Measurements from ENCODE around the gene WNT9A. TPM values are rescaled to one million over a fixed set of nuclear protein-coding genes. Genes with fewer than 3 reads are reported as not detected.
A peak's percentile ranks its signal among the peaks of the same experiment; 100 is the strongest.

The WNT9A gene
- total RNA-seq, 1 experiment from 2014 or later, result 1.5 TPM

DNA sequence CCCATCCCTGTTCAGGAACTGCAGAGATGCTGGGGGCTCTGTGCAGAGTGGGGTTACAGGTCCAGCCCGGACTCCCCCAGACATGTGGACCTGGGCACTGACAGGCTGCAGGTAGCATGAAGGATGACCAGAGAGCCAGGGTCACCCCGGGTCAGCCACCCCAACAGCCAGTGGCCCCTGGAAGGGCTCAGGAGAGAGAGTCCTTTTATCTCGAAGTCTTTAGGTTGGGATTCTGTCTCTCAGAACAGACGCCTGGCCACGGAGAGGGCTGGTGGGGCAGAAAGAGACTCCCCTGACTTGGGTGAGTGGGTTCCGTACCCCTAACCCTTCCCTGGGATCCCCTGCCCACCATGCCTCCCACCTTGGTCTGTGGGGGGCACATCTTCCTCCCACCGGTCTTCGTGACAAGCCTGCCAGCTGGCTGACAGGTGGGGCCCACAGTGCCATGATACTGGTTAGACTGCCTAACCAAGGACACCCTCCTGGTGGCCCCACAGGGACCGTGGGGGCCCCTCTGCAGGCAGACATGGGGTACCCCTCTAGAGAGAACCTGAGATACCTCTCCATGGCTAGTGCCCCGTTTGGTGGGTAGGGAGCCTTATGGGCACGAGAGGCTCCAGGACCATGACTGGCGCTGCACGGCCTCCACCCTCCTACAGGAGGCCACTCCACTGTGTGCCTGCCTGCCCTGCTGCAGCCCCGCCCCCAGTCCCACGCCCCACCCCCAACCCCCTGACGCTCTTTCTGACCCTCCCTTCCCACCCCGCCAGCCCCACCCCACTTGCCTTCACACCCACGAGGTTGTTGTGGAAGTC lies 24.2 kb downstream of the WNT9A start (continued):
- TF ChIP-seq, protein P1, sequence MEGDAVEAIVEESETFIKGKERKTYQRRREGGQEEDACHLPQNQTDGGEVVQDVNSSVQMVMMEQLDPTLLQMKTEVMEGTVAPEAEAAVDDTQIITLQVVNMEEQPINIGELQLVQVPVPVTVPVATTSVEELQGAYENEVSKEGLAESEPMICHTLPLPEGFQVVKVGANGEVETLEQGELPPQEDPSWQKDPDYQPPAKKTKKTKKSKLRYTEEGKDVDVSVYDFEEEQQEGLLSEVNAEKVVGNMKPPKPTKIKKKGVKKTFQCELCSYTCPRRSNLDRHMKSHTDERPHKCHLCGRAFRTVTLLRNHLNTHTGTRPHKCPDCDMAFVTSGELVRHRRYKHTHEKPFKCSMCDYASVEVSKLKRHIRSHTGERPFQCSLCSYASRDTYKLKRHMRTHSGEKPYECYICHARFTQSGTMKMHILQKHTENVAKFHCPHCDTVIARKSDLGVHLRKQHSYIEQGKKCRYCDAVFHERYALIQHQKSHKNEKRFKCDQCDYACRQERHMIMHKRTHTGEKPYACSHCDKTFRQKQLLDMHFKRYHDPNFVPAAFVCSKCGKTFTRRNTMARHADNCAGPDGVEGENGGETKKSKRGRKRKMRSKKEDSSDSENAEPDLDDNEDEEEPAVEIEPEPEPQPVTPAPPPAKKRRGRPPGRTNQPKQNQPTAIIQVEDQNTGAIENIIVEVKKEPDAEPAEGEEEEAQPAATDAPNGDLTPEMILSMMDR (IDR thresholded peaks at IDR 0.05), result no peak
- TF ChIP-seq, protein P2, sequence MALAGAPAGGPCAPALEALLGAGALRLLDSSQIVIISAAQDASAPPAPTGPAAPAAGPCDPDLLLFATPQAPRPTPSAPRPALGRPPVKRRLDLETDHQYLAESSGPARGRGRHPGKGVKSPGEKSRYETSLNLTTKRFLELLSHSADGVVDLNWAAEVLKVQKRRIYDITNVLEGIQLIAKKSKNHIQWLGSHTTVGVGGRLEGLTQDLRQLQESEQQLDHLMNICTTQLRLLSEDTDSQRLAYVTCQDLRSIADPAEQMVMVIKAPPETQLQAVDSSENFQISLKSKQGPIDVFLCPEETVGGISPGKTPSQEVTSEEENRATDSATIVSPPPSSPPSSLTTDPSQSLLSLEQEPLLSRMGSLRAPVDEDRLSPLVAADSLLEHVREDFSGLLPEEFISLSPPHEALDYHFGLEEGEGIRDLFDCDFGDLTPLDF (CRISPR knock-in tag; IDR thresholded peaks at IDR 0.05), result no peak
- TF ChIP-seq FOXJ3 (CRISPR knock-in tag; IDR thresholded peaks at IDR 0.05; ENCODE audit: borderline replicate concordance) (no peak), SMAD3 (CRISPR knock-in tag; IDR thresholded peaks at IDR 0.05; ENCODE audit: borderline replicate concordance) (no peak), ZNF423 (CRISPR knock-in tag; IDR thresholded peaks at IDR 0.05) (no peak), TP53 (CRISPR knock-in tag; IDR thresholded peaks at IDR 0.05) (no peak), ZNF416 (CRISPR knock-in tag; IDR thresholded peaks at IDR 0.05) (no peak)
- TF ChIP-seq, protein P3, sequence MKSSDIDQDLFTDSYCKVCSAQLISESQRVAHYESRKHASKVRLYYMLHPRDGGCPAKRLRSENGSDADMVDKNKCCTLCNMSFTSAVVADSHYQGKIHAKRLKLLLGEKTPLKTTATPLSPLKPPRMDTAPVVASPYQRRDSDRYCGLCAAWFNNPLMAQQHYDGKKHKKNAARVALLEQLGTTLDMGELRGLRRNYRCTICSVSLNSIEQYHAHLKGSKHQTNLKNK (CRISPR knock-in tag; IDR thresholded peaks at IDR 0.05), result no peak
- TF ChIP-seq, protein P4, sequence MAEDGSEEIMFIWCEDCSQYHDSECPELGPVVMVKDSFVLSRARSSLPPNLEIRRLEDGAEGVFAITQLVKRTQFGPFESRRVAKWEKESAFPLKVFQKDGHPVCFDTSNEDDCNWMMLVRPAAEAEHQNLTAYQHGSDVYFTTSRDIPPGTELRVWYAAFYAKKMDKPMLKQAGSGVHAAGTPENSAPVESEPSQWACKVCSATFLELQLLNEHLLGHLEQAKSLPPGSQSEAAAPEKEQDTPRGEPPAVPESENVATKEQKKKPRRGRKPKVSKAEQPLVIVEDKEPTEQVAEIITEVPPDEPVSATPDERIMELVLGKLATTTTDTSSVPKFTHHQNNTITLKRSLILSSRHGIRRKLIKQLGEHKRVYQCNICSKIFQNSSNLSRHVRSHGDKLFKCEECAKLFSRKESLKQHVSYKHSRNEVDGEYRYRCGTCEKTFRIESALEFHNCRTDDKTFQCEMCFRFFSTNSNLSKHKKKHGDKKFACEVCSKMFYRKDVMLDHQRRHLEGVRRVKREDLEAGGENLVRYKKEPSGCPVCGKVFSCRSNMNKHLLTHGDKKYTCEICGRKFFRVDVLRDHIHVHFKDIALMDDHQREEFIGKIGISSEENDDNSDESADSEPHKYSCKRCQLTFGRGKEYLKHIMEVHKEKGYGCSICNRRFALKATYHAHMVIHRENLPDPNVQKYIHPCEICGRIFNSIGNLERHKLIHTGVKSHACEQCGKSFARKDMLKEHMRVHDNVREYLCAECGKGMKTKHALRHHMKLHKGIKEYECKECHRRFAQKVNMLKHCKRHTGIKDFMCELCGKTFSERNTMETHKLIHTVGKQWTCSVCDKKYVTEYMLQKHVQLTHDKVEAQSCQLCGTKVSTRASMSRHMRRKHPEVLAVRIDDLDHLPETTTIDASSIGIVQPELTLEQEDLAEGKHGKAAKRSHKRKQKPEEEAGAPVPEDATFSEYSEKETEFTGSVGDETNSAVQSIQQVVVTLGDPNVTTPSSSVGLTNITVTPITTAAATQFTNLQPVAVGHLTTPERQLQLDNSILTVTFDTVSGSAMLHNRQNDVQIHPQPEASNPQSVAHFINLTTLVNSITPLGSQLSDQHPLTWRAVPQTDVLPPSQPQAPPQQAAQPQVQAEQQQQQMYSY (CRISPR knock-in tag; IDR thresholded peaks at IDR 0.05), result no peak

DNA sequence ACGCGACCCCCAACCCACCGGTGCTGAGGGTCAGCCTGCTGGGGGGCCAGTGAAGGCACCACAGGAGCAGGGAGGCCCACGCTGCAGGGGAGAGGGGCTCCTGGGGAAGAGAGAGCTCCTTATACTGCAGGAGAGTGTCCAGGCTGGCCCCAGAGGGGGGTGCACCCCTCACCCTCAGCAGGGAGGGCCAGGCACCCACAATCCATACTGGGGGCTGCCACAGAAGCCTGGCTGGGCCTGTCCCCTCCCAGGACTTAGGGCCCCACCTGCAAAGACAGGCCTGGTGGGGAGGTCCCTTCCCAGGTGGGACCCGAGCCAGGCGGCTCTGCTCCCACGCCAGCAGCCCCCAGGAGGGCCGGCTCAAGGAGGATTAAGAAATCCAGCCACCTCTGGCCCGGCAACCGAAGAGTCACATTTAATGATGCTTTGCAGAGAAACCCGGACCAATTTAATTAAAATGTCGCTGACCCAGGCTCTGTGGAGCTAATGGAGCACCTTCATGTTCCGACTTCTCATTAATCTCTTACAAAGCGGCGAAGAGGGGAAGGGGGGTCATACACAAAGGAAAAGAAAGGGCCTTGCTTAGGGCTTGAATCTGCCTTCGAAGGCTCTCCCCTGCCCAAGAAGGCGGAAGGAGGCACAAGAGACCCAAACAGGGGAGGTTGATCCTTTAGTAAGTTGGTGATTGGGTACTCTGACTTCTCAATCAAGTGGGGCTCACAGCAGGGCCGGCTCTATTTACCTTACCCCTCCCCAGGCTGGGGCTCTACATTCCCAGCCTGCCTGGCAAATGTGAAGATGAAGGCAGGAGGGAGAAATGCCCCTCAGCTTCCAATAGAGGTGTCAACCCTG lies 25.0 kb downstream of the WNT9A start:
- Mint-ChIP-seq H3K4me3 (no peak overlapping the region), H3K27me3 (ENCODE audit: low read depth) (no peaks in the 10 kb centered on the region), H3K27ac (no peak overlapping the region), H3K4me1 (peaks cover 7% of the 10 kb centered on the region), H3K9me3 (no peaks in the 10 kb centered on the region), H3K36me3 (no peaks in the 10 kb centered on the region)
- TF ChIP-seq EMX1 (CRISPR knock-in tag; IDR thresholded peaks at IDR 0.05), result no peak
- TF ChIP-seq, protein P5, sequence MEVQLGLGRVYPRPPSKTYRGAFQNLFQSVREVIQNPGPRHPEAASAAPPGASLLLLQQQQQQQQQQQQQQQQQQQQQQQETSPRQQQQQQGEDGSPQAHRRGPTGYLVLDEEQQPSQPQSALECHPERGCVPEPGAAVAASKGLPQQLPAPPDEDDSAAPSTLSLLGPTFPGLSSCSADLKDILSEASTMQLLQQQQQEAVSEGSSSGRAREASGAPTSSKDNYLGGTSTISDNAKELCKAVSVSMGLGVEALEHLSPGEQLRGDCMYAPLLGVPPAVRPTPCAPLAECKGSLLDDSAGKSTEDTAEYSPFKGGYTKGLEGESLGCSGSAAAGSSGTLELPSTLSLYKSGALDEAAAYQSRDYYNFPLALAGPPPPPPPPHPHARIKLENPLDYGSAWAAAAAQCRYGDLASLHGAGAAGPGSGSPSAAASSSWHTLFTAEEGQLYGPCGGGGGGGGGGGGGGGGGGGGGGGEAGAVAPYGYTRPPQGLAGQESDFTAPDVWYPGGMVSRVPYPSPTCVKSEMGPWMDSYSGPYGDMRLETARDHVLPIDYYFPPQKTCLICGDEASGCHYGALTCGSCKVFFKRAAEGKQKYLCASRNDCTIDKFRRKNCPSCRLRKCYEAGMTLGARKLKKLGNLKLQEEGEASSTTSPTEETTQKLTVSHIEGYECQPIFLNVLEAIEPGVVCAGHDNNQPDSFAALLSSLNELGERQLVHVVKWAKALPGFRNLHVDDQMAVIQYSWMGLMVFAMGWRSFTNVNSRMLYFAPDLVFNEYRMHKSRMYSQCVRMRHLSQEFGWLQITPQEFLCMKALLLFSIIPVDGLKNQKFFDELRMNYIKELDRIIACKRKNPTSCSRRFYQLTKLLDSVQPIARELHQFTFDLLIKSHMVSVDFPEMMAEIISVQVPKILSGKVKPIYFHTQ (CRISPR knock-in tag; IDR thresholded peaks at IDR 0.05), result no peak
- TF ChIP-seq, protein P6, sequence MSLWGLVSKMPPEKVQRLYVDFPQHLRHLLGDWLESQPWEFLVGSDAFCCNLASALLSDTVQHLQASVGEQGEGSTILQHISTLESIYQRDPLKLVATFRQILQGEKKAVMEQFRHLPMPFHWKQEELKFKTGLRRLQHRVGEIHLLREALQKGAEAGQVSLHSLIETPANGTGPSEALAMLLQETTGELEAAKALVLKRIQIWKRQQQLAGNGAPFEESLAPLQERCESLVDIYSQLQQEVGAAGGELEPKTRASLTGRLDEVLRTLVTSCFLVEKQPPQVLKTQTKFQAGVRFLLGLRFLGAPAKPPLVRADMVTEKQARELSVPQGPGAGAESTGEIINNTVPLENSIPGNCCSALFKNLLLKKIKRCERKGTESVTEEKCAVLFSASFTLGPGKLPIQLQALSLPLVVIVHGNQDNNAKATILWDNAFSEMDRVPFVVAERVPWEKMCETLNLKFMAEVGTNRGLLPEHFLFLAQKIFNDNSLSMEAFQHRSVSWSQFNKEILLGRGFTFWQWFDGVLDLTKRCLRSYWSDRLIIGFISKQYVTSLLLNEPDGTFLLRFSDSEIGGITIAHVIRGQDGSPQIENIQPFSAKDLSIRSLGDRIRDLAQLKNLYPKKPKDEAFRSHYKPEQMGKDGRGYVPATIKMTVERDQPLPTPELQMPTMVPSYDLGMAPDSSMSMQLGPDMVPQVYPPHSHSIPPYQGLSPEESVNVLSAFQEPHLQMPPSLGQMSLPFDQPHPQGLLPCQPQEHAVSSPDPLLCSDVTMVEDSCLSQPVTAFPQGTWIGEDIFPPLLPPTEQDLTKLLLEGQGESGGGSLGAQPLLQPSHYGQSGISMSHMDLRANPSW (CRISPR knock-in tag; conservative IDR thresholded peaks at IDR 0.05; ENCODE audit: low read depth), result no peak
- TF ChIP-seq PRRX2 (CRISPR knock-in tag; IDR thresholded peaks at IDR 0.05), result no peak
- TF ChIP-seq MYBL2 (CRISPR knock-in tag; IDR thresholded peaks at IDR 0.05), result no peak
- no peak for TF ChIP-seq RORB (CRISPR knock-in tag; IDR thresholded peaks at IDR 0.05)
- TF ChIP-seq JAZF1 (CRISPR knock-in tag; IDR thresholded peaks at IDR 0.05), result no peak
- TF ChIP-seq, protein P7, sequence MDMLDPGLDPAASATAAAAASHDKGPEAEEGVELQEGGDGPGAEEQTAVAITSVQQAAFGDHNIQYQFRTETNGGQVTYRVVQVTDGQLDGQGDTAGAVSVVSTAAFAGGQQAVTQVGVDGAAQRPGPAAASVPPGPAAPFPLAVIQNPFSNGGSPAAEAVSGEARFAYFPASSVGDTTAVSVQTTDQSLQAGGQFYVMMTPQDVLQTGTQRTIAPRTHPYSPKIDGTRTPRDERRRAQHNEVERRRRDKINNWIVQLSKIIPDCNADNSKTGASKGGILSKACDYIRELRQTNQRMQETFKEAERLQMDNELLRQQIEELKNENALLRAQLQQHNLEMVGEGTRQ (CRISPR knock-in tag; IDR thresholded peaks at IDR 0.05), result no peak
- TF ChIP-seq ZNF219 (CRISPR knock-in tag; IDR thresholded peaks at IDR 0.05; ENCODE audit: borderline replicate concordance), result no peak
- no peak for TF ChIP-seq ESRRA (CRISPR knock-in tag; IDR thresholded peaks at IDR 0.05; ENCODE audit: borderline replicate concordance)
- no peak for TF ChIP-seq NFYB (CRISPR knock-in tag; conservative IDR thresholded peaks at IDR 0.05; ENCODE audit: low read depth)
- no peak for TF ChIP-seq ELF4 (CRISPR knock-in tag; IDR thresholded peaks at IDR 0.05; ENCODE audit: low read depth)
- ChIA-PET CTCF (interaction anchor here (2.2 kb wide), 1 partner anchor 31 kb away, joined by 8 read pairs; no protein-coding TSS in a partner anchor), POLR2A (interaction anchor here (0.5 kb wide), 1 partner anchor 38 kb away, joined by 3 read pairs; no protein-coding TSS in a partner anchor)
- ATAC-seq (peak; percentile 10; the same call in 1 of the 2 replicates), DNase-seq (ENCODE audit: low spot score) (no peak)
